Thyroid gland (tissue), 4 donors: ENCODE results near the gene C1orf159.

Experiments
- CTCF ChIP-seq, 6 experiments: fragments of 200-600 bp in 3 of 6; fragments of 450-650 bp in 3 of 6; sonication (generic) in 3 of 6; IDR thresholded peaks; one replicate each; pipeline ENCODE4 v1.5.1; 2016 to 2019; ENCODE audit warnings: antibody characterized with exemption in 6 of 6, mild to moderate bottlenecking in 2 of 6, inconsistent platforms in 1 of 6, moderate library complexity in 1 of 6
- POLR2A ChIP-seq, 2 donors: fragments of 450-650 bp; IDR thresholded peaks; one replicate each; pipeline ENCODE4 v1.6.1; 2017; ENCODE audit warnings: antibody characterized with exemption in 2 of 2, mild to moderate bottlenecking in 2 of 2, moderate library complexity in 1 of 2

- TF ChIP-seq POLR2A (IDR thresholded peaks at IDR 0.05): no peak
- no peak for TF ChIP-seq CTCF (IDR thresholded peaks at IDR 0.05)
Observed at GRCh38 chr1:1130206-1131120, 14.6 kb upstream of the C1orf159 start.
